ENCODE results near the gene CCT2.

The CCT2 gene

DNA sequence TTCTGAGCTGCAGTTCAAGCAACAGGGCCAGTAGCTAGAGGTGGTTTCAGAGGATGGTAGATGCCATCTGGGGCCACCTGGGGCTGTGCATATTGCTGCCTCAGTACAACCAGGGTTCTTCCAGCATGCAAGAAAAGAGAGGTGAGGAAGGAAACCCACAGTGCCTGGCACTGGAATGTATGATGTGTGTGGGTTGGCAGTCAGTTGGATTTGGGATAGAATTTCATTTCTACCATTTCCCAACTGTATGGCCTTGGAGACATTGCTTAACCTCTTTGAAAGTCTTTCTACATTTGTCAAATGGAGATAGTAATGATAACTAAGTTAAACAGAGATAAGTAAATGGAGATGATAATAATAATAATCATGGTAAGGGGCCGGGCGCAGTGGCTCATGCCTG lies 35.7 kb downstream of the CCT2 start:
- Histone ChIP-seq H3K9me3 (ENCODE audit: control insufficient read depth, insufficient read depth, low read depth, low read length) (no peaks in the 10 kb centered on the region), H3K4me3 (ENCODE audit: low read depth, low read length) (no peak overlapping the region), H3K36me3 (ENCODE audit: control insufficient read depth in 2 of 2, insufficient read depth in 1 of 2, low read length in 2 of 2) (no peaks in the 10 kb centered on the region), H3K27ac (ENCODE audit: extremely low read depth, low read depth, low read length) (no peak overlapping the region), H3K4me1 (ENCODE audit: control insufficient read depth, insufficient read depth, low read length) (no peaks in the 10 kb centered on the region)
- TF ChIP-seq, protein P1, sequence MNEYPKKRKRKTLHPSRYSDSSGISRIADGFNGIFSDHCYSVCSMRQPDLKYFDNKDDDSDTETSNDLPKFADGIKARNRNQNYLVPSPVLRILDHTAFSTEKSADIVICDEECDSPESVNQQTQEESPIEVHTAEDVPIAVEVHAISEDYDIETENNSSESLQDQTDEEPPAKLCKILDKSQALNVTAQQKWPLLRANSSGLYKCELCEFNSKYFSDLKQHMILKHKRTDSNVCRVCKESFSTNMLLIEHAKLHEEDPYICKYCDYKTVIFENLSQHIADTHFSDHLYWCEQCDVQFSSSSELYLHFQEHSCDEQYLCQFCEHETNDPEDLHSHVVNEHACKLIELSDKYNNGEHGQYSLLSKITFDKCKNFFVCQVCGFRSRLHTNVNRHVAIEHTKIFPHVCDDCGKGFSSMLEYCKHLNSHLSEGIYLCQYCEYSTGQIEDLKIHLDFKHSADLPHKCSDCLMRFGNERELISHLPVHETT (tag by site-specific recombination; IDR thresholded peaks at IDR 0.05) = no peak
- no peak for TF ChIP-seq ZNF544 (tag by site-specific recombination; IDR thresholded peaks at IDR 0.05)
- TF ChIP-seq YY1 (tag by site-specific recombination; IDR thresholded peaks at IDR 0.05) = no peak
- TF ChIP-seq SP3 (tag by site-specific recombination; IDR thresholded peaks at IDR 0.05) = no peak
- no peak for TF ChIP-seq MEIS1 (CRISPR knock-in tag; IDR thresholded peaks at IDR 0.05; ENCODE audit: borderline replicate concordance)
- TF ChIP-seq ZNF23 (tag by site-specific recombination; IDR thresholded peaks at IDR 0.05; ENCODE audit: borderline replicate concordance) = no peak
- no peak for TF ChIP-seq ZNF792 (tag by site-specific recombination; IDR thresholded peaks at IDR 0.05)
- TF ChIP-seq HOXD13 (CRISPR knock-in tag; IDR thresholded peaks at IDR 0.05; ENCODE audit: borderline replicate concordance) = no peak
- TF ChIP-seq ZXDB (tag by site-specific recombination; IDR thresholded peaks at IDR 0.05) = no peak
- TF ChIP-seq ZNF629 (tag by site-specific recombination; IDR thresholded peaks at IDR 0.05) = no peak
- TF ChIP-seq ZFHX2 (tag by site-specific recombination; conservative IDR thresholded peaks at IDR 0.05) = no peak
- TF ChIP-seq, protein P2, sequence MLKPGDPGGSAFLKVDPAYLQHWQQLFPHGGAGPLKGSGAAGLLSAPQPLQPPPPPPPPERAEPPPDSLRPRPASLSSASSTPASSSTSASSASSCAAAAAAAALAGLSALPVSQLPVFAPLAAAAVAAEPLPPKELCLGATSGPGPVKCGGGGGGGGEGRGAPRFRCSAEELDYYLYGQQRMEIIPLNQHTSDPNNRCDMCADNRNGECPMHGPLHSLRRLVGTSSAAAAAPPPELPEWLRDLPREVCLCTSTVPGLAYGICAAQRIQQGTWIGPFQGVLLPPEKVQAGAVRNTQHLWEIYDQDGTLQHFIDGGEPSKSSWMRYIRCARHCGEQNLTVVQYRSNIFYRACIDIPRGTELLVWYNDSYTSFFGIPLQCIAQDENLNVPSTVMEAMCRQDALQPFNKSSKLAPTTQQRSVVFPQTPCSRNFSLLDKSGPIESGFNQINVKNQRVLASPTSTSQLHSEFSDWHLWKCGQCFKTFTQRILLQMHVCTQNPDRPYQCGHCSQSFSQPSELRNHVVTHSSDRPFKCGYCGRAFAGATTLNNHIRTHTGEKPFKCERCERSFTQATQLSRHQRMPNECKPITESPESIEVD (tag by site-specific recombination; IDR thresholded peaks at IDR 0.05) = no peak
- no peak for TF ChIP-seq ZNF274 (IDR thresholded peaks at IDR 0.05; ENCODE audit: low read length)
- TF ChIP-seq ZNF274 (tag by site-specific recombination; IDR thresholded peaks at IDR 0.05; ENCODE audit: borderline replicate concordance) = no peak
- ChIA-PET POLR2A (no interaction called here), CTCF (interaction anchor here (1.0 kb wide), 1 partner anchor 20 kb away, joined by 3 read pairs; no protein-coding TSS in a partner anchor)

DNA sequence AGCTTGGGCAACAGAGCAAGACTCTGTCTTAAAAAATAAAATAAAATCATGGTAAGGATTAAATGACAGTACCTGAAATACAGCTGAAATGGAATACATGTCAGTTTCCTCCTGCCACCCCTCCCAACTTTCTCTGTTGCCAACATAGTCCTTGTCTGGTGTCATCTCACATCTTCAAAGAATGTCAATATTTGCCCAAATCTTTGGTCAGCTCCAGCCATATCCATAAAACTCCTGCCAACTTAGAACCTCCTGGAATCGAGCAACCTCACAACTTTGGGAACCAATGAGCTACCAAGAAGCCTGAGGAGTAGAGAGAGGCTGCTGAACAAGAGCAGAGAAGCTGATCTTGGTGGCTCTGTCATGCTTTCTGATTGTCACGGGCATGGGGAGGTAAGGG lies 36.3 kb downstream of the CCT2 start:
- Histone ChIP-seq H3K4me1 (ENCODE audit: control insufficient read depth, insufficient read depth, low read length) (no peaks in the 10 kb centered on the region), H3K9me3 (ENCODE audit: control insufficient read depth, insufficient read depth, low read depth, low read length) (no peaks in the 10 kb centered on the region), H3K4me3 (ENCODE audit: low read depth, low read length) (no peak overlapping the region), H3K27ac (ENCODE audit: extremely low read depth, low read depth, low read length) (no peak overlapping the region), H3K36me3 (ENCODE audit: control insufficient read depth in 2 of 2, insufficient read depth in 1 of 2, low read length in 2 of 2) (no peaks in the 10 kb centered on the region)
- TF ChIP-seq ZFP41 (tag by site-specific recombination; IDR thresholded peaks at IDR 0.05; ENCODE audit: borderline replicate concordance) = no peak
- CTCF ChIA-PET = interaction anchor here (0.6 kb wide), 1 partner anchor 12 kb away, joined by 3 read pairs; no protein-coding TSS in a partner anchor
- POLR2A ChIA-PET = no interaction called here

DNA sequence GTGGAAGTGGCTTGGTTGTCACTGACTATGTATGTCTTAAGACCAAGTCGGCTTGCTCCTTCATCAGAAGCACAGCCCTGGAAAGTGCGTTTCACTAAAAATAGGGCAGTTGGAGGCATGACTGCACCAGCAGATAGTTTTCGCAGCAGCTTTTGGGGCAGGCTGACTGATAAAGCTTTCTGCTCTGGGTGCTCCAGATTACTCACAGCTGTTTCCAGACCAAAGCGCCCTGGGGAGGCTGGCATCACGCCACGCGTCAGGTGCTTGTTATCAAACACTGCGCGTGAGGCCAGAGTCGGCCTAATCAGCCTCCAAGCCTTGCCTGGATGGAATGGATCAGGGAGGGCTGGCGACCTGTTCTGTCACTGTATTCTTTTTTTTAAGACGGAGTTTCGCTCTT lies 38.7 kb downstream of the CCT2 start:
- no peak overlapping the region for H3K4me3 ChIP-seq (ENCODE audit: low read depth, low read length)
- ChIA-PET POLR2A (no interaction called here), CTCF (interaction anchor here (1.9 kb wide), 1 partner anchor 16 kb away, joined by 11 read pairs; no protein-coding TSS in a partner anchor)
- no peaks in the 10 kb centered on the region for H3K36me3 ChIP-seq (ENCODE audit: control insufficient read depth in 2 of 2, insufficient read depth in 1 of 2, low read length in 2 of 2)
- no peak overlapping the region for H3K27ac ChIP-seq (ENCODE audit: extremely low read depth, low read depth, low read length)
- H3K4me1 ChIP-seq (ENCODE audit: control insufficient read depth, insufficient read depth, low read length) = no peaks in the 10 kb centered on the region
- TF ChIP-seq GLI4 (tag by site-specific recombination; IDR thresholded peaks at IDR 0.05) (no peak), ZNF530 (tag by site-specific recombination; IDR thresholded peaks at IDR 0.05; ENCODE audit: low read depth) (no peak)
- H3K9me3 ChIP-seq (ENCODE audit: control insufficient read depth, insufficient read depth, low read depth, low read length) = no peaks in the 10 kb centered on the region

DNA sequence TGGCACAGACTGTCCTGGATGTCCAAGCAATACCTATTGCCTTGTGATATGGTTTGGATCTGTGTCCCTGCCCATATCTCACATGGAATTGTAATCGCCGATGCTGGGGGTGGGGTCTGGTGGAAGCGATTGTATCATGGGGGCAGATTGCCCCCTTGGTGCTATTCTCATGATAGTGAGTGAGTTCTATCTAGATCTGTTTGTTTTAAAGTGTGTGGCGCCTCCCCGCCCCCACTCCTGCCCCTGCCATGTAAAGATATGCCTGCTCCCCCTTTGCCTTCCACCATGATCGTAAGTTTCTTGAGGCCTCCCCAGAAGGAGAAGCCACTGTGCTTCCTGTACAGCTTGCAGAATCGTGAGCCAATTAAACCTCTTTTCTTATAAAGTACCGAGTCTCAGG lies 42.2 kb downstream of the CCT2 start:
- no peaks in the 10 kb centered on the region for H3K36me3 ChIP-seq (ENCODE audit: control insufficient read depth in 2 of 2, insufficient read depth in 1 of 2, low read length in 2 of 2)
- ChIA-PET POLR2A (no interaction called here), CTCF (interaction anchor here (0.6 to 4.1 kb wide), 3 partner anchors 12 to 343 kb away, joined by 3 to 33 read pairs (median 3); no protein-coding TSS in a partner anchor)
- no peak overlapping the region for H3K27ac ChIP-seq (ENCODE audit: extremely low read depth, low read depth, low read length)
- H3K4me1 ChIP-seq (ENCODE audit: control insufficient read depth, insufficient read depth, low read length) = no peaks in the 10 kb centered on the region
- no peak overlapping the region for H3K4me3 ChIP-seq (ENCODE audit: low read depth, low read length)
- H3K9me3 ChIP-seq (ENCODE audit: control insufficient read depth, insufficient read depth, low read depth, low read length) = no peaks in the 10 kb centered on the region
- TF ChIP-seq ZNF37A (tag by site-specific recombination; IDR thresholded peaks at IDR 0.05) = no peak
- TF ChIP-seq ZNF138 (tag by site-specific recombination; IDR thresholded peaks at IDR 0.05; ENCODE audit: borderline replicate concordance) = no peak
- TF ChIP-seq ZNF677 (tag by site-specific recombination; IDR thresholded peaks at IDR 0.05) = no peak
- TF ChIP-seq, protein P3, sequence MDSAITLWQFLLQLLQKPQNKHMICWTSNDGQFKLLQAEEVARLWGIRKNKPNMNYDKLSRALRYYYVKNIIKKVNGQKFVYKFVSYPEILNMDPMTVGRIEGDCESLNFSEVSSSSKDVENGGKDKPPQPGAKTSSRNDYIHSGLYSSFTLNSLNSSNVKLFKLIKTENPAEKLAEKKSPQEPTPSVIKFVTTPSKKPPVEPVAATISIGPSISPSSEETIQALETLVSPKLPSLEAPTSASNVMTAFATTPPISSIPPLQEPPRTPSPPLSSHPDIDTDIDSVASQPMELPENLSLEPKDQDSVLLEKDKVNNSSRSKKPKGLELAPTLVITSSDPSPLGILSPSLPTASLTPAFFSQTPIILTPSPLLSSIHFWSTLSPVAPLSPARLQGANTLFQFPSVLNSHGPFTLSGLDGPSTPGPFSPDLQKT (IDR thresholded peaks at IDR 0.05; ENCODE audit: borderline replicate concordance, low read depth, low read length) = no peak
- TF ChIP-seq ZNF561 (tag by site-specific recombination; IDR thresholded peaks at IDR 0.05; ENCODE audit: borderline replicate concordance) = no peak
- no peak for TF ChIP-seq SP3 (tag by site-specific recombination; IDR thresholded peaks at IDR 0.05)
- TF ChIP-seq ZNF629 (tag by site-specific recombination; IDR thresholded peaks at IDR 0.05) = no peak

All from HEK293 (cell line).